ENCODE measurements around the gene TUBA4A.
"Not testable (repeated sequence)": the region's sequence is repeated elsewhere in the genome, so short reads cannot be mapped to it uniquely, and the experiment has no call there.

Gene TUBA4A

GRCh38 chr2:219266886-219267285, 13.2 kb upstream of the TUBA4A start:
- DNase-seq, result no peak

- no peak for DNase-seq
These were observed 12.5 kb upstream of the TUBA4A start for GRCh38 chr2:219266232-219266631.

- DNase-seq, result no peak
These were observed 7.5 kb upstream of the TUBA4A start for GRCh38 chr2:219261024-219261855.

GRCh38 chr2:219258942-219259341, 5.2 kb upstream of the TUBA4A start:
- not testable (repeated sequence) for DNase-seq

- peak; percentile 45 for DNase-seq
These were observed 978 bp upstream of the TUBA4A start for GRCh38 chr2:219254590-219255201.

- peak; percentile 45 for DNase-seq
These were observed 592 bp downstream of the TUBA4A start, which contains the start of gene TUBA4B for GRCh38 chr2:219252900-219253752. Gene TUBA4B, plus strand, starts transcription at chr2:219253243. Its CDS starts 165 bp downstream, at chr2:219253408.

GRCh38 chr2:219252570-219252899, 1.2 kb downstream of the TUBA4A start:
- peak; percentile 51 for DNase-seq

- DNase-seq, result peak; percentile 36
These were observed 1.6 kb downstream of the TUBA4A start for GRCh38 chr2:219252084-219252483.

GRCh38 chr2:219251656-219252055, 2.1 kb downstream of the TUBA4A start:
- no peak for DNase-seq

GRCh38 chr2:219250049-219250781, 3.5 kb downstream of the TUBA4A start:
- no peak for DNase-seq

- peak; percentile 26 for DNase-seq
These were observed 4.3 kb downstream of the TUBA4A start for GRCh38 chr2:219249203-219249980.

GRCh38 chr2:219248845-219249202, 4.9 kb downstream of the TUBA4A start:
- DNase-seq, result no peak

GRCh38 chr2:219247678-219248642, 5.8 kb downstream of the TUBA4A start:
- peak; percentile 74 for DNase-seq

GRCh38 chr2:219246559-219246958, 7.2 kb downstream of the TUBA4A start:
- DNase-seq, result no peak

- DNase-seq, result no peak
These were observed 7.9 kb downstream of the TUBA4A start for GRCh38 chr2:219245899-219246230.

GRCh38 chr2:219245148-219245898, 8.4 kb downstream of the TUBA4A start, which contains the start of the genes GLB1L and STK16:
Gene GLB1L, minus strand, starts transcription at chr2:219245444. Its CDS starts 1,871 bp downstream, at chr2:219243573.
Gene STK16, plus strand, starts transcription at chr2:219245479. Its CDS starts 521 bp downstream, at chr2:219246000.
- DNase-seq, result peak; percentile 90

GRCh38 chr2:219244789-219245147, 8.9 kb downstream of the TUBA4A start:
- no peak for DNase-seq

- DNase-seq, result no peak
These were observed 10.4 kb downstream of the TUBA4A start for GRCh38 chr2:219243291-219243761.

- DNase-seq, result no peak
These were observed 19.4 kb downstream of the TUBA4A start for GRCh38 chr2:219234331-219234730.

GRCh38 chr2:219230059-219230540, 23.6 kb downstream of the TUBA4A start:
- DNase-seq, result peak; percentile 59

All from activated naive CD4-positive, alpha-beta T cell treated with Interleukin-2 at 50 U/mL for 16 hours (primary cell).